Suprapubic skin (tissue), 4 donors: ENCODE results near the gene HACD4.

Experiments
- CTCF ChIP-seq, 2 donors: fragments of 200-600 bp in 1 of 2; fragments of 450-650 bp in 1 of 2; sonication (generic) in 1 of 2; IDR thresholded peaks; one replicate each; pipeline ENCODE4 v1.5.1; 2016 to 2019; ENCODE audit warnings: antibody characterized with exemption in 2 of 2, mild to moderate bottlenecking in 1 of 2, moderate library complexity in 1 of 2
- EP300 ChIP-seq: sonication (generic); formaldehyde crosslinking; IDR thresholded peaks from one replicate; pipeline ENCODE4 v1.6.1; 2017; ENCODE audit warnings: antibody characterized with exemption
- POLR2A ChIP-seq, 2 donors: fragments of 450-650 bp; IDR thresholded peaks; one replicate each; pipeline ENCODE4 v1.6.1; 2017; ENCODE audit warnings: antibody characterized with exemption in 2 of 2, mild to moderate bottlenecking in 2 of 2, moderate library complexity in 2 of 2
- POLR2AphosphoS5 ChIP-seq, 3 donors: sonication (generic); formaldehyde crosslinking; IDR thresholded peaks; one replicate each; pipeline ENCODE4 v1.6.1; 2017; ENCODE audit warnings: antibody characterized with exemption in 3 of 3

- TF ChIP-seq POLR2AphosphoS5 (IDR thresholded peaks at IDR 0.05) (no peak), POLR2A (IDR thresholded peaks at IDR 0.05) (no peak), CTCF (IDR thresholded peaks at IDR 0.05) (no peak), EP300 (no peak)
These were observed 35.8 kb downstream of the HACD4 start for GRCh38 chr9:20995616-20996015.
